CMK (cell line): Measurements from ENCODE around the gene SEZ6L.

Experiments used
- DNase-seq: peaks from one replicate; pipeline ENCODE4 v3.0.0-alpha.2; 2010; ENCODE audit warnings: low read depth

Gene SEZ6L

GRCh38 chr22:26246552-26246951 lies 77.3 kb downstream of the SEZ6L start:
- no peak for DNase-seq

- no peak for DNase-seq
Observed at GRCh38 chr22:26251869-26252268, 82.6 kb downstream of the SEZ6L start.

GRCh38 chr22:26259510-26259909 lies 90.2 kb downstream of the SEZ6L start:
- no peak for DNase-seq

- DNase-seq = no peak
Observed at GRCh38 chr22:26264162-26264561, 94.9 kb downstream of the SEZ6L start.

GRCh38 chr22:26265281-26265680 lies 96.0 kb downstream of the SEZ6L start:
- DNase-seq = no peak

- DNase-seq = no peak
Observed at GRCh38 chr22:26265909-26266308, 96.6 kb downstream of the SEZ6L start.

- DNase-seq = no peak
Observed at GRCh38 chr22:26267856-26268255, 98.6 kb downstream of the SEZ6L start.

- DNase-seq = no peak
Observed at GRCh38 chr22:26269572-26269971, 100.3 kb downstream of the SEZ6L start.

- DNase-seq = no peak
Observed at GRCh38 chr22:26271427-26271826, 102.2 kb downstream of the SEZ6L start.

- DNase-seq = no peak
Observed at GRCh38 chr22:26273011-26273675, 103.9 kb downstream of the SEZ6L start.

GRCh38 chr22:26276529-26277160 lies 107.4 kb downstream of the SEZ6L start:
- no peak for DNase-seq

- DNase-seq = no peak
Observed at GRCh38 chr22:26281941-26282340, 112.7 kb downstream of the SEZ6L start.

GRCh38 chr22:26283330-26283729 lies 114.1 kb downstream of the SEZ6L start:
- no peak for DNase-seq

- DNase-seq = no peak
Observed at GRCh38 chr22:26285632-26286031, 116.4 kb downstream of the SEZ6L start.

- no peak for DNase-seq
Observed at GRCh38 chr22:26286091-26286820, 117.0 kb downstream of the SEZ6L start.

GRCh38 chr22:26287382-26288225 lies 118.3 kb downstream of the SEZ6L start:
- no peak for DNase-seq

GRCh38 chr22:26289611-26290101 lies 120.4 kb downstream of the SEZ6L start:
- DNase-seq = no peak

- DNase-seq = no peak
Observed at GRCh38 chr22:26291940-26292666, 122.8 kb downstream of the SEZ6L start.

- no peak for DNase-seq
Observed at GRCh38 chr22:26292667-26292995, 123.4 kb downstream of the SEZ6L start.

- no peak for DNase-seq
Observed at GRCh38 chr22:26295563-26296126, 126.4 kb downstream of the SEZ6L start.

GRCh38 chr22:26298605-26299310 lies 129.5 kb downstream of the SEZ6L start:
- DNase-seq = no peak
